Fibroblast of gingiva (primary cell): ENCODE data around the gene SMIM27.
"Not testable (repeated sequence)": the region's sequence is repeated elsewhere in the genome, so short reads cannot be mapped to it uniquely, and the experiment has no call there.

Source experiments
- DNase-seq: peaks from one replicate; pipeline ENCODE4 v3.0.0-alpha.2; 2011; ENCODE audit warnings: low read depth

Gene SMIM27

GRCh38 chr9:32596936-32597335 is 44.8 kb downstream of the SMIM27 start:
- no peak for DNase-seq

- not testable (repeated sequence) for DNase-seq
Observed at GRCh38 chr9:32599021-32599420, 46.9 kb downstream of the SMIM27 start.
